Measurements from ENCODE around the gene TMC1.
"Not testable (repeated sequence)": the region's sequence is repeated elsewhere in the genome, so short reads cannot be mapped to it uniquely, and the experiment has no call there.

TMC1 gene

DNA sequence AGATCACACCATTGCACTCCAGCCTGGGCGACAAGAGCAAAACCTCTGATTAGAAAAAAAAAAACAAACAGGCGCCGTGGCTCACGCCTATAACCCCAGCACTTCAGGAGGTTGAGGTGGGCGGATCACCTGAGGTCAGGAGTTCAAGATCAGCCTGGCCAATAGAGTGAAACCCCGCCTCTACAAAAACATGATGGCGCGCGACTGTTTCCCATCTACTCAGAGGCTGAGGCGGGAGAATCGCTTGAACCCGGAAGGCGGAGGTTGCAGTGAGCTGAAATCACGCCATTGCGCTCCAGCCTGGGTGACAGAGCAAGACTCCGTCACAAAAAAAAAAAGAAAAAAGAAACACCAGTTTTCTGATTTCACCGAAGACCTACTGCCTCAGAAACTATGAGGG is at the start of gene TMC1:
Gene TMC1, plus strand, starts transcription at position 193 of the 400 bp plus-strand sequence. CDS start 127,041 bp downstream, outside the sequence.
- DNase-seq (ENCODE audit: low read depth, low spot score): not testable (repeated sequence)

GRCh38 chr9:72473474-72474261 is 47.7 kb upstream of the TMC1 start:
- no peak for DNase-seq (ENCODE audit: low read depth, low spot score)

DNA sequence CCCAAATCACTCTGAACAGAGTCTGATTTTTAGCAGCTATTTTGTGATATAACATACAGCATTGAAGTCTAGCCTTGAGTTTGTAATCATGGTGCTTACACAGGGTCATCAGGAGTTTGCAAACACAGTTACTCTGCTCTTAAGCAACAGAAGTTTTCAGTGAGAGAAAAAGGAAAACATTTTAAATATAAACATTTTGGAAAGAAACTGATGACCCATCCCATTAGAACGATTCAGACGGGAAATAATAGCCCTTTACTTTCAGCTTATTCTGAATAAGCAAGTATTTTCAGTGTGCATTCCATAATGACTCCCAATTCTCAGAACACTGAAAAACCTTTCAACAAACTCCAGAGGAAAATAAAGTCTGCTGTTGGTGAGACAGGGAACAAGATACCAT is 46.7 kb upstream of the TMC1 start:
- no peak for DNase-seq (ENCODE audit: low read depth, low spot score)

GRCh38 chr9:72476100-72476499 is 45.3 kb upstream of the TMC1 start:
- no peak for DNase-seq (ENCODE audit: low read depth, low spot score)

DNA sequence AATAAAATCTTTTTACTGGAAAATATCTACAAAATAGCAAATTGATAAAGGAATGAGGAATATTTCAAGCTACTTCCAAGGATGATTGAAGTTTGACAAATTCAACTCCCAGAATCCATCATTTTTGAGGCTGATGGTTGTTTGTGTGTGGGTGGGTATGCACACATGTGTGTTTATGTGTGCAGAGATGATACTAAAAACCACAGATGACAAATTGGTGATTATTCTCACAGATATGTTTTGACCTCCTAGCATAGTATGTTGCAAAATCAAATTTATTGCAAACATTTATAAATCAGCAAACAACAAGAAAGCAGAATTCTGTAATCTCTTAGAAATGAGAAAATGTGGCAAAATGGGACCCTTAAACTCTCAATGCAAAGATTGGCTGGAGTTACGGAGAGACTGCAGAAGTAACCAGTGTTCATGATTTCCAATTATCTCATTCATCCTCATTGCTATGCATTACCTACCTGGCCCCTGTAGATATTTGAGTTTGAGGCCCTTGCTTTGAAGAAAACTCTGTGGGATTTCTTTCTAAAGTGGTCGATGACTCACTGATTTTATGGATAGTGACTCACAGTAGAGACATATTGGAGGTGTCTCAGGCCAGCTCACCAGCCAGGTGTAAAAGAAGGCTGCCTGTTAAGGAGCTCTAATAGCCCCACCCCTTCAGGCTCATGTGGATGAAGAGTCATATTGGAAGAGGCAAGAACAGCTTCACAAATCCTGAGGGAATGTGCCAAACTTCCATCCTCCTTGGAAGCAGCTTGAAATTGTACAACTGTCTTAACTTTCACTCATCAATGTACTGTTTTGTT is 44.6 kb upstream of the TMC1 start:
- peak; percentile 17 for DNase-seq (ENCODE audit: low read depth, low spot score)

GRCh38 chr9:72477930-72478518 is 43.4 kb upstream of the TMC1 start:
- DNase-seq (ENCODE audit: low read depth, low spot score): no peak

DNA sequence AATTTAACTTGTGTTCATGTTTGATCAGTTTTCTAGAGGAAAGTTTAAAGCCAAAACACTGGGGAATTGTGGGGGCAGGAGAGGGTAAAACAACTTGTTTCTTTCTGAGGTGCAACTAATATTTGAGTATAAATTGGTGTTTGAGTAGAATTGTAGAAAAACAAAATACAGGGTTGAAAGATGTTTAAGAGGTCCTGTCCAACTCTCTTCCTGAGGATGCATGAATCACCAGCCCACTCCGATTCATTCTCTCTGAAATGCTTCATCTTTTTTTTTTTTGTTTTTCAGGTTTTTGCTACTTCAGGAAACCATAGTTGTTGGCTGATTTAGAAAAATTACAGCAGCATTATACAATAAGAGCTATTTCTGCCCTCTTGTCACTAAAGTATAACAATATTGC is 42.4 kb upstream of the TMC1 start:
- DNase-seq (ENCODE audit: low read depth, low spot score): no peak

GRCh38 chr9:72480261-72480660 is 41.1 kb upstream of the TMC1 start:
- not testable (repeated sequence) for DNase-seq (ENCODE audit: low read depth, low spot score)

- DNase-seq (ENCODE audit: low read depth, low spot score): no peak
Measured at GRCh38 chr9:72480921-72481320, 40.5 kb upstream of the TMC1 start.

GRCh38 chr9:72485821-72486593 is 35.4 kb upstream of the TMC1 start:
- DNase-seq (ENCODE audit: low read depth, low spot score): no peak

DNA sequence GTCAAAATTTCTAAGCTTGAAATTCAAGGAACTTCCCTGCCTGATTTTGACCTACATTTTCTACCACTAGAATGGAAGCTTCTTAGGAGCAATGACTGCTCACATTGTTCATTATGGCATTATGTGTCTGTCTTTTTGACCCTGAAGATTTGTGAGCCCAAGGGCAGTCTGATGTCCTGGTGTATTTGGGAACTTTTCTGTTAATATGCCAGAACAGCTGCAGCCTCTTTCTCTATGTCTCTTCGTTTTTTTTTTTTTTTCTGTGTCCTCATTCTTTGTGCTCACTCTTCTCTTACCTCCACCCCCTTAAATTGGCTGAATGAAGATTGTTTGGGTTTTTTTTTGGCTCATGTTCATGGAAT is 34.8 kb upstream of the TMC1 start:
- no peak for DNase-seq (ENCODE audit: low read depth, low spot score)

- not testable (repeated sequence) for DNase-seq (ENCODE audit: low read depth, low spot score)
Measured at GRCh38 chr9:72487665-72488064, 33.7 kb upstream of the TMC1 start.

GRCh38 chr9:72489986-72490385 is 31.4 kb upstream of the TMC1 start:
- no peak for DNase-seq (ENCODE audit: low read depth, low spot score)

- no peak for DNase-seq (ENCODE audit: low read depth, low spot score)
Measured at GRCh38 chr9:72491242-72491641, 30.2 kb upstream of the TMC1 start.

- no peak for DNase-seq (ENCODE audit: low read depth, low spot score)
Measured at GRCh38 chr9:72494051-72494450, 27.4 kb upstream of the TMC1 start.

DNA sequence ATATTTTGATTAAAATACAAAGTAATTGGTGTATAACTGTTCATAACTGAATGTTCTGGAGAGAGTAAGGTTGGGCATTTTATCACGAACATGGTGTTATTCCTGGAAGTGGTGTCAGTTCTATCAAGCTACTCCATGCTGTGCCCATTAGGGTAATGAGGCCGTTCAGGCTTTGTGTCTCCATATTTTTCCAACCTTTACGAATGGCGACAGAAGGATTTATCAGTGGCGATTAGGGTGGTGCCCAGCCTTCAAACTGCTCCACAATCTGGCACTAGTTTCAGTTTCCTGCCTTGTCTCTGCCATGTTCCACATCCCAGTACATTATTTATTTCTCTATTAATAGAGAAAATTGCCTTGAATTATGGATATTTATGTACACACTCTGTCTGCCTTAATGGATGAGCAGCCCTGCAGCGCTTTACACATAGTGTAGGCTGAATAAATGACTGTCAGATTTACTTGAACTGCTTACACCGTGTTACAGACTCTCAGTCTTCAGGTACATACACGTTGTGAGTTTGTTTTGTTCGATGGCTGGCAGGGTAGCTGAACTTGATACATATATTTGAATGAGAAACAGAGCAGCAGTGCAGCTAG is 23.9 kb upstream of the TMC1 start:
- no peak for DNase-seq (ENCODE audit: low read depth, low spot score)

- DNase-seq (ENCODE audit: low read depth, low spot score): no peak
Measured at GRCh38 chr9:72506615-72507014, 14.8 kb upstream of the TMC1 start.

GRCh38 chr9:72509053-72509452 is 12.4 kb upstream of the TMC1 start:
- no peak for DNase-seq (ENCODE audit: low read depth, low spot score)

- DNase-seq (ENCODE audit: low read depth, low spot score): no peak
Measured at GRCh38 chr9:72509635-72510034, 11.8 kb upstream of the TMC1 start.

- DNase-seq (ENCODE audit: low read depth, low spot score): not testable (repeated sequence)
Measured at GRCh38 chr9:72521011-72521410, 397 bp upstream of the TMC1 start.

DNA sequence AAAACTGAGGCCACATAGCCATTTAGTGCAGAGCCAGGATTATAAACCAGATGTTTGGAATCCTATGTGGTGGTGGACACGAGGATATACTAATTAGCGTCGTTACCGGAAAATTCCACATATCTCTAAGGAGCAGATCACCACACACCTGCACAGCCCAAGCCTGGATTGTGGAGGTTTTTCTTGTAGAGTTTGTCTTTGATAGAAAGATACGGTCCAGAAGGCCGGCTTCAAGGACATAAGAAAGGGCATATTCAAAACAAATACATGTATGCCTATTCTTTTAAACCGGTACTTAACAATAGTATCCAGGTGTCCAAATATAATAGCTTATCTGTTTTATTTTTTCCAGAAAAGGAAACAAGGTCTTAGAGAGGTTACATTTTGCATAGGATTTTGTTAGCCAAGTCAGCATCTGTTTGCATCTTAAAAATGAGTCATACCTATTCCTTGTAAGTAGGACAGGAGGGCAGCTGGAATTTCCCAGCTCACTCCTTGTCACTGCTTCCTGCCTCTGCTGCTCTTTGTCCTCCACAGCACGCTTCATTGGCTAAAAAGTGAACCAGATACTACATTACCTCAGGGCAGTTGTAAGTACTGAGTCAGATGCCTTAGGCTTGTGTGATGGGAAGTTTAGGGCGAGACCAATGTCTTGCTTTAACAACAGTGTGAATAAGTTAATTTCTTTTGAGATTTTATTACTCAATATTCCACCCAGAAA is 3.6 kb downstream of the TMC1 start:
- no peak for DNase-seq (ENCODE audit: low read depth, low spot score)

Data from activated CD4-positive, CD25-positive, alpha-beta regulatory T cell treated with anti-CD3 and anti-CD28 coated beads, Interleukin-2, amount 50 U/mL, for 16 hours (primary cell).